C4-2B (cell line): ENCODE results near the gene FRMPD1.

Source experiments
- H3K27ac ChIP-seq: fragments of 450-650 bp; 2 replicates; pipeline ENCODE4 v1.5.1; 2017
- ZFX ChIP-seq: fragments of 450-650 bp; IDR thresholded peaks from 2 replicates; pipeline ENCODE4 v1.6.1; 2017
- TF ChIP-seq, protein P1 (sequence below): fragments of 450-650 bp; conservative IDR thresholded peaks from 2 replicates; pipeline ENCODE4 v1.5.1; 2017; ENCODE audit warnings: mild to moderate bottlenecking

The FRMPD1 gene, protein sequence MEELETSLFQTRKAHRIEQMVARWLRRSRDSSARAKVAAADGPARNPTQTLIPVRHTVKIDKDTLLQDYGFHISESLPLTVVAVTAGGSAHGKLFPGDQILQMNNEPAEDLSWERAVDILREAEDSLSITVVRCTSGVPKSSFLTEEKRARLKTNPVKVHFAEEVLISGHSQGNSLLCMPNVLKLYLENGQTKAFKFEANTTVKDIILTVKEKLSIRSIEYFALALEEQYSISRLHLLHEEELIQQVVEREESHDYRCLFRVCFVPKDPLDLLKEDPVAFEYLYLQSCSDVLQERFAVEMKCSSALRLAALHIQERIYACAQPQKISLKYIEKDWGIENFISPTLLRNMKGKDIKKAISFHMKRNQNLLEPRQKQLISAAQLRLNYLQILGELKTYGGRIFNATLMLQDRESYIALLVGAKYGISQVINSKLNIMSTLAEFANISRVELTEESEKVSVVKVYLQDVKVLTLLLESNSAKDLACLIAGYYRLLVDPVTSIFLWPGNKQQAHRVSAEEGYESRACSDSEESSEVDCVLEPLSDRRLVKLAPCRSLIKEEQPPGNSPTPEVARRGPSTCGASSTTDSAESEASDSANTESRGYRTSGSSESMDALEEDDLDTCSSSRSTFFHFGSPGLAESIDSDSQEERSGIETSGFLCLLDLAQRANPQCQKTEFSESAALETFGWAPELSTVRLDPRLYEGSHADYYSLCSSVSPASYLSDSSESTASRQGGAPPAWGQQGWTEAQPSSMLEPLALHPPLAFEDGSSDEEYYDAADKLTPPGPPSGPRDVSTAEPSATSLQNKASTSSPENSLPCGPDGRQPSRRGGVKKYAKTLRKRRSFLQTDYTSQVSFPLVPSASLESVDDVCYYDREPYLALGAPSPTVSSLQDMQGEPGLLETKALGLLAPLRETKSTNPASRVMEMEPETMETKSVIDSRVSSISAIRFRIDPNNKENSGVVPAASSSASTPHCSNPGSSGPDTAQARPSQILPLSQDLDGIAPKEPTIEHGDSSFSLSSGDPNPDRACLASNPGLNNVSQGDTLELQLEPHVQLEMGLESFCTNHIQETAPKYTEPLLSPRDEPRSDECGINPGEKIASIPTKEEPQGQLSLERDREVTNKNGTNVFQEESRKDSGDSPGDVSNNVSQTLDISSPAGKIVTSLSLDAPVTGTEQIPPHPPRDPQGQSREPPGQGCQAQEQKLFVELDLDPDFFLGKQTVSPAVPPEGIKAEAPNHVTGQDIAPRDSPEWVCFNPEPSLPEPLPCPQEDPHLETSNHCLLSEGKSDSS (N-terminal part only)

DNA sequence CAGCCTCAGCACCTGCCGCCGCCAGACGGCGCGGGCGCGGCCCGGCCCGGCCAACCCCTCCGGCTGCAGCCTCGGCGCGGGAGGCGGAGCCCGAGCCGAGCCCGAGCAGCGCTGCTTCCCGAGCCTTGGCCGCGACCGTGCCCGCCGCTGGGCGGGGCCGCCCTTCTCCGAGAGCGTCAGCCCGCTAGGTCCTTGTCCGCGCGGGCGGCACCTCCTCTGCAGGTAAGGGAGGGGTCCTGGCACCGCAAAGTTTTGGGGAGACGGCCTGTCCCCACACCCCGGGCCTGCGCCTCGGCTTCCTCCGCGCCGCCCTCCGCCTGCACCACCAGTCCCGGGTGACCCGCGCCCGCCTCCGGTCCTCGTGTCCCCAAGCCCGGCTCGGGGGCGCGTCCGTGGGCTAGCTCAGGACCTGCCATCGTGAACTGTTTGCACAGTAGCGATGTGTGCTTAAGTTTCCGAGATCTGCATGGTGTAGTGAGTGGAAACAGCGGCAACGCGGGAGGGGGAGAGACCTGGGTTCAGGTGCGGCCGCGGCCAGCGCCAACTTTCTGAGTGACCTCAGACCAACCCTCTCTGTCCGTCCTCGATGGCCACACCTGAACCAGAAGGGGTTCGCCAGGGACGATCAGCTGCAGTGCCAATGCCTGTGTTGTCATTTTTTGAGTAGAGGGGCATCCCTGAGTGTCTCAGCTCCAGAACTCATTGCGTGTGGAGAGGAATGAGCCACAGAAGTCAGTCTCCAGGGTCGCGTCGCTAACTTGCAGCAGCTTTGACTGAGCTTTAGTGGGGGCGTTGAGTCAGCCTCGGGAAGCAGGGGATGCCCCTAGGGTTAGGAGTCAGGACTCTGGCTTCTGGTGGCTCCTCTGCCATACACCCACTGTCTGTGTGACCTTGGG lies at the start of gene FRMPD1:
TSS of gene FRMPD1 (plus strand) at position 82 of the 896 bp plus-strand sequence. CDS start 41,688 bp downstream, outside the sequence.
- TF ChIP-seq, protein P1, sequence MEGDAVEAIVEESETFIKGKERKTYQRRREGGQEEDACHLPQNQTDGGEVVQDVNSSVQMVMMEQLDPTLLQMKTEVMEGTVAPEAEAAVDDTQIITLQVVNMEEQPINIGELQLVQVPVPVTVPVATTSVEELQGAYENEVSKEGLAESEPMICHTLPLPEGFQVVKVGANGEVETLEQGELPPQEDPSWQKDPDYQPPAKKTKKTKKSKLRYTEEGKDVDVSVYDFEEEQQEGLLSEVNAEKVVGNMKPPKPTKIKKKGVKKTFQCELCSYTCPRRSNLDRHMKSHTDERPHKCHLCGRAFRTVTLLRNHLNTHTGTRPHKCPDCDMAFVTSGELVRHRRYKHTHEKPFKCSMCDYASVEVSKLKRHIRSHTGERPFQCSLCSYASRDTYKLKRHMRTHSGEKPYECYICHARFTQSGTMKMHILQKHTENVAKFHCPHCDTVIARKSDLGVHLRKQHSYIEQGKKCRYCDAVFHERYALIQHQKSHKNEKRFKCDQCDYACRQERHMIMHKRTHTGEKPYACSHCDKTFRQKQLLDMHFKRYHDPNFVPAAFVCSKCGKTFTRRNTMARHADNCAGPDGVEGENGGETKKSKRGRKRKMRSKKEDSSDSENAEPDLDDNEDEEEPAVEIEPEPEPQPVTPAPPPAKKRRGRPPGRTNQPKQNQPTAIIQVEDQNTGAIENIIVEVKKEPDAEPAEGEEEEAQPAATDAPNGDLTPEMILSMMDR: peak; percentile 65
- no peak for TF ChIP-seq ZFX
- H3K27ac ChIP-seq: peak within 1 kb of the TSS; percentile 20; the same call in 1 of the 2 replicates

DNA sequence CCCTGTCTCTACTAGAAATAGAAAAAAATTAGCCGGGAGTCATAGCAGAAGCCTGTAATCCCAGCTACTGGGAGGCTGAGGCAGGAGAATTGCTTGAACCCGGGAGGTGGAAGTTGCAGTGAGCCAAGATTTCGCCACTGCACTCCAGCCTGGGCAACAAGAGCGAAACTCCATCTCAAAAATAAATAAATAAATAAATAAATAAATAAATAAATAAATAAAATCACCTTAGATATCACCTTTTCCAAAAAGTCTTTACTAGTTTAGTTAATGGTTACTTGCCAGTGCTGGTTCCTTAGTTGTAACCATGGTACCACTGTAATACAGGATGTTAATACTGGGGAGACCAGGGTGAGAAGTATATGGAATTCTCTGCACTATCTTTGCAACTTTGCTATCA lies 48.7 kb upstream of the FRMPD1 start:
- peak overlapping the region; percentile 63 for H3K27ac ChIP-seq

DNA sequence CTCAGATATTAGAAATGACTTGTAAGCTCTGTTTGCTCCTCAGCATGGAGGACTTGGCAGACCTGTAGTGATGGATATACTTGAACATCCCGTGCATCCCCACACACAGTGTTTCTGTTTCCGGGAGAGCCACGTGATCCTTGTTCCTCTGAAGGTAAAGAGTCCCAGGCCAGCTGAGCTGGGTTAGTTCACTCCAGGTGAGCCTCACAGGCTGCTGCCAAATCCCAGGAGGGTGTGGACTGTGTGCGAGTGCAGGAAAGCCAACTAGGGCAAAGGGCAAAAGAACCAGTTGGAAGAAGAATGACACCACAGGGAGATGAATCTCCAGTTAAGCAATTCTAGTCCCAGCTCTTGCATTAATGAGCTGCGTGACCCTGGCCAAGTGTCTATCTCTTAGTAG lies 47.9 kb upstream of the FRMPD1 start:
- H3K27ac ChIP-seq: peak overlapping the region; percentile 90
- TF ChIP-seq ZFX: no peak

DNA sequence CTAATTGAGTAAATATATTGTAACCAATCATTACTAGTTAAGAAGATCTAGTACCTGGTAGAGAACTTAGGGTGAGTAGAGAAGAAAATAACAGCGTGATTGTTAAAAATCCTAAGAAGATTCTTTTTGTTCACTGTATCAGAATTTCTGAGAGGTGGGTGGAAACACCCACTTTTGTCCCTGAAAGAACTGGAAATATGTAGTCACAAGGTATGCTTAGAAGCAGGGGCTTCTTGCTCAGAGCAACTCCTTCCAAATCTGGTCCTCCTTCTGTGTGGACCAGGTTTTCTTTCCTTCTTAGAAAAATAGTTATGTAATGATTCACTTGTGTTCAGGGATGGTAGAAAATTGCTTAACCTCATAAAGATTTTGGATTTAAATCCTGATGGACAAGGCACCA lies 46.5 kb upstream of the FRMPD1 start:
- TF ChIP-seq, protein P1: no peak
- TF ChIP-seq ZFX: no peak
- H3K27ac ChIP-seq: no peak overlapping the region; the same call in 1 of the 2 replicates

DNA sequence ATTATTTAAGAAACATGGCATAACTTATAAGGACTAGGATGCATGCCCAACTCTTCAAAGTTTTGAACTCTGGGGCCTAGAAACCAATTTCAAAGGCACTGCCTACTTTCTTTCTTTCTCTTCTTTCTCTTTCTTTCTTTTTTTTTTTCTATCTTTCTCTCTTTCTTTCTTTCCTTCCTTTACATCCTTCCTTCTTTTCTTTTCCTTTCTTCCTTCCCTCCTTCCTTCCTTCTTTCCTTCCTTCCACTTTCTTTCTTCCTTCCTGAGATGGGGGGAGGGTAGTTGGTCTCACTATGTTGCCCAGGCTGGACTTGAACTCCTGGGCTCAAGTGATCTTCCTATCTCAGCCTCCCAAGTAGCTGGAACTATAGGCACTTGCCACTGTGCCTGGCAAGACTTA lies 42.5 kb upstream of the FRMPD1 start:
- no peak overlapping the region for H3K27ac ChIP-seq
- TF ChIP-seq, protein P1: no peak
- TF ChIP-seq ZFX: no peak

DNA sequence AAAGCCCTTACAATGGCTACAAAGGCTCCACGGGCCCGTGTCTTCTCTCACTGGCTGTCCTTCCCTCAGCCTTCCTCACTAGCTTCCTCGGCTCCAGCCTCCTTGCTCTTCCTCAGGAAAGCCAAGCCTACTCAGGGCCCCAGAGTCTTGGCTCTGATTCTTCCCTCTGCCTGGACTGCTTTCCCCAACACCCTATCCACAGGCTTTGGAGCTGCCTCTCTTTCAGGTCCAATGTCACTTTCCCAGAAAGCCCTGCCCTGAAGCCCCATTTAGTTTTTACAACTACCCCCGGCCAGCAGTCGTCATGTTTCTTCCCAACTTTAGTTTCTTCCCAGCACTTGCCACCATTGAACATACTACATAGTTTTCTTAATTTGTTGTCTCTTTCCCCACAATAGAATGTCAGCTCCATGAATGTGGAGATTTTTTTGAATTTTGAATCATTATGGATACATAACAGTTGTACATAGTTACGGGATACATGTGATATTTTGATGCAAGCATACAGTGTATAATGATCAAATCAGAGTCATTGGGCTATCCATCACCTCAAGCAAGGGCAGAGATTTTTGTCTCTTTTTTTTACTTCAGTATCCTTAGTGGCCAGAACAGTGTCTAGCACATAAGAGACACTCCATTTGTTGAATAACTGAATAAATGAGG lies 40.9 kb upstream of the FRMPD1 start:
- no peak overlapping the region for H3K27ac ChIP-seq
- TF ChIP-seq, protein P1: no peak
- no peak for TF ChIP-seq ZFX

DNA sequence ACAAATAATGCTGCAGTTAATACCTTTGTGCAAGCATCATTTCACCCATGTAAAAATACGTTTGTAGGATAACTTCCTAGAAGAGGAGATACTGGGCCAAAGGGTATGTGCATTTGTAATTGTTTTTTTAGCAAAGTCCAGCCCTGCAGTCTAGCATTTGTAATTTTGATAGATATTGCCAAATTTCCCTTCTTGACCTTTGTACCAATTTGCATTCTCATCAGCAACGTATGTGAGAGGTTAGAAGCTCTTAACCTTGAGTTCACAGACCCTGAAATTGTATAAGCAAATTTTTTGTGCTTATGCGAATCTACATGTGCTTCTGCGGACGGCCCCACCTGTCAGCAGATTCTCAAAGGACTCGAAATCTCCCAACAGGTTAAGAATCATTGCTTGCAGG lies 39.7 kb upstream of the FRMPD1 start:
- TF ChIP-seq, protein P1: no peak
- TF ChIP-seq ZFX: no peak
- H3K27ac ChIP-seq: no peak overlapping the region
